GM19452 (cell line): ENCODE measurements around the gene GOLPH3.

ENCODE experiments used
- ATAC-seq: cut with Tn5 transposase; IDR thresholded peaks from one replicate; pipeline ENCODE4 v1.9.1; 2021; ENCODE audit not compliant: unreplicated experiment

The GOLPH3 gene

GRCh38 chr5:32076699-32077695 is 97.1 kb downstream of the GOLPH3 start:
- ATAC-seq: no peak
